GM23338 (cell line): Measurements from ENCODE around the gene PHOSPHO1.

ENCODE experiments used
- CREB1 ChIP-seq: fragments of 250-450 bp; sonication (Bioruptor Pico); IDR thresholded peaks from 2 replicates; pipeline ENCODE4 v1.5.0; 2020; ENCODE audit warnings: low read depth, mild to moderate bottlenecking, moderate library complexity
- CTCF ChIP-seq, 2 experiments: fragments of 200-600 bp in 1 of 2; sonication (generic) in 1 of 2; conservative IDR thresholded peaks; 2 replicates each; pipeline versions ENCODE4 v1.5.1 to v1.6.1; 2016 to 2017; ENCODE audit warnings: antibody characterized with exemption in 2 of 2, low read depth in 2 of 2, mild to moderate bottlenecking in 2 of 2, moderate library complexity in 1 of 2
- ETS1 ChIP-seq: IDR thresholded peaks from 2 replicates; pipeline ENCODE4 v1.6.1; 2016; ENCODE audit warnings: antibody characterized with exemption
- EZH2 ChIP-seq: fragments of 200-600 bp; sonication (generic); IDR thresholded peaks from one replicate; pipeline ENCODE4 v1.8.0; 2017; ENCODE audit warnings: antibody characterized with exemption, mild to moderate bottlenecking, low read depth; ENCODE audit not compliant: unreplicated experiment
- EZH2phosphoT487 ChIP-seq: fragments of 200-600 bp; sonication (generic); IDR thresholded peaks from one replicate; pipeline ENCODE4 v1.8.1; 2018; ENCODE audit warnings: antibody characterized with exemption; ENCODE audit not compliant: unreplicated experiment
- POLR2AphosphoS5 ChIP-seq: IDR thresholded peaks from 2 replicates; pipeline ENCODE4 v1.6.1; 2016; ENCODE audit warnings: antibody characterized with exemption, low read depth
- REST ChIP-seq: IDR thresholded peaks from one replicate; pipeline ENCODE4 v1.6.1; 2018; ENCODE audit warnings: antibody characterized with exemption; ENCODE audit not compliant: unreplicated experiment
- ZNF114 ChIP-seq: fragments of 250-450 bp; sonication (Bioruptor Pico); IDR thresholded peaks from 2 replicates; pipeline ENCODE4 v1.5.0; 2020; ENCODE audit warnings: mild to moderate bottlenecking, moderate library complexity

GRCh38 chr17:49266233-49266632, 35.6 kb upstream of the PHOSPHO1 start:
- TF ChIP-seq EZH2phosphoT487 (no peak), CTCF (conservative IDR thresholded peaks at IDR 0.05; ENCODE audit: low read depth in 2 of 2) (no peak), POLR2AphosphoS5 (no peak), REST (no peak), ETS1 (no peak), EZH2 (no peak), ZNF114 (CRISPR knock-in tag) (no peak), CREB1 (CRISPR knock-in tag) (no peak)
